PC-3 (cell line): ENCODE measurements around the gene PKNOX2. TPM values are rescaled to one million over a fixed set of nuclear protein-coding genes. Genes with fewer than 3 reads are reported as not detected.

Source experiments
- ATAC-seq: fragments of 200-7000 bp; cut with Tn5 transposase; 2 replicates; pipeline ENCODE4 v1.9.1; 2020; ENCODE audit warnings: mild to moderate bottlenecking, moderate library complexity
- BruUV-seq: library from RNA; stranded (reverse); fragments of 400-500 nt; replicated peaks from 2 replicates; lab custom pipeline; 2021; lab: Mats Ljungman, UMichigan
- CTCF ChIA-PET: fragments of 300-600 bp; sonication (Branson Sonifier 250); formaldehyde crosslinking; loops from one replicate; lab custom pipeline; 2022; ENCODE audit warnings: antibody characterized with exemption; lab: Charles Lee
- POLR2A ChIA-PET: fragments of 300-600 bp; sonication (Branson Sonifier 250); formaldehyde crosslinking; loops from one replicate; lab custom pipeline; 2022; ENCODE audit warnings: antibody characterized with exemption; ENCODE audit not compliant: unreplicated experiment; lab: Charles Lee
- DNase-seq: peaks from one replicate; pipeline ENCODE4 v3.0.0-alpha.2; 2015
- H2AFZ ChIP-seq: fragments of 300-600 bp; sonication (generic); 2 replicates; pipeline ENCODE4 v1.6.0; 2016; ENCODE audit warnings: antibody characterized with exemption, low read length
- H3F3A ChIP-seq: fragments of 300-600 bp; sonication (generic); one replicate; pipeline ENCODE4 v1.6.0; 2017; ENCODE audit warnings: antibody characterized with exemption, low read length, control low read depth, mild to moderate bottlenecking; ENCODE audit not compliant: unreplicated experiment
- H3K27ac ChIP-seq: fragments of 300-600 bp; sonication (generic); 2 replicates; pipeline ENCODE4 v1.5.1; 2016; ENCODE audit warnings: mild to moderate bottlenecking, low read length
- H3K27me3 ChIP-seq: fragments of 300-600 bp; sonication (generic); 2 replicates; pipeline ENCODE4 v1.6.1; 2016; ENCODE audit warnings: low read length, mixed read lengths
- H3K36me3 ChIP-seq: fragments of 300-600 bp; sonication (generic); 2 replicates; pipeline ENCODE4 v1.6.1; 2016; ENCODE audit warnings: low read depth, mixed run types, low read length, mixed read lengths
- H3K4me1 ChIP-seq: fragments of 300-600 bp; sonication (generic); 2 replicates; pipeline ENCODE4 v1.5.1; 2016; ENCODE audit warnings: low read length; ENCODE audit not compliant: insufficient read depth
- H3K4me2 ChIP-seq: fragments of 300-600 bp; sonication (generic); 2 replicates; pipeline ENCODE4 v1.6.0; 2016; ENCODE audit warnings: low read length
- H3K4me3 ChIP-seq: fragments of 300-600 bp; sonication (generic); 2 replicates; pipeline ENCODE4 v1.5.1; 2016; ENCODE audit warnings: mild to moderate bottlenecking, low read length, mixed read lengths
- H3K79me2 ChIP-seq: fragments of 300-600 bp; sonication (generic); 2 replicates; pipeline ENCODE4 v1.6.1; 2017; ENCODE audit warnings: low read length, mixed read lengths
- H3K9ac ChIP-seq: fragments of 300-600 bp; sonication (generic); 2 replicates; pipeline ENCODE4 v1.6.0; 2016; ENCODE audit warnings: mild to moderate bottlenecking, low read length
- H3K9me2 ChIP-seq: fragments of 300-600 bp; sonication (generic); replicated peaks from 2 replicates; pipeline ENCODE4 v1.6.1; 2016; ENCODE audit warnings: mixed run types, low read length, mixed read lengths
- H3K9me3 ChIP-seq: fragments of 300-600 bp; sonication (generic); 2 replicates; pipeline ENCODE4 v1.6.1; 2016; ENCODE audit warnings: low read length, mixed read lengths
- H4K20me1 ChIP-seq: fragments of 300-600 bp; sonication (generic); 2 replicates; pipeline ENCODE4 v1.6.1; 2016; ENCODE audit warnings: low read length, mixed read lengths
- CTCF ChIP-seq: fragments of 300-600 bp; sonication (generic); conservative IDR thresholded peaks from 2 replicates; pipeline ENCODE4 v1.5.1; 2017; ENCODE audit warnings: antibody characterized with exemption, low read depth, mild to moderate bottlenecking, low read length
- EZH2 ChIP-seq: fragments of 300-600 bp; sonication (generic); IDR thresholded peaks from one replicate; pipeline ENCODE4 v1.6.1; 2017; ENCODE audit warnings: antibody characterized with exemption, mild to moderate bottlenecking, low read length; ENCODE audit not compliant: unreplicated experiment
- EZH2phosphoT487 ChIP-seq: fragments of 300-600 bp; sonication (generic); IDR thresholded peaks from 2 replicates; pipeline ENCODE4 v1.6.1; 2018; ENCODE audit warnings: mild to moderate bottlenecking, antibody characterized with exemption, low read length, borderline replicate concordance
- intact Hi-C: fragments of 100-400 bp; cut with micrococcal nuclease; formaldehyde crosslinking; loops from 2 replicates; pipeline ENCODE4 v1.9.0; 2023
- total RNA-seq: library from RNA; depleted of rRNA; stranded (reverse); fragments of >200 nt; gene quantifications from 2 replicates; pipeline ENCODE4 v1.2.3, GENCODE V29; 2014

The PKNOX2 gene
- total RNA-seq, 1 experiment from 2014 or later: not detected

GRCh38 chr11:125193841-125194240 lies 29.3 kb downstream of the PKNOX2 start:
- no peak for ATAC-seq
- no peak for DNase-seq
- Histone ChIP-seq H3K9ac (no peak overlapping the region), H3F3A (no peaks in the 10 kb centered on the region), H2AFZ (no peak overlapping the region), H3K79me2 (no peaks in the 10 kb centered on the region), H3K4me3 (no peak overlapping the region), H3K27me3 (peaks cover 95% of the 10 kb centered on the region), H3K4me2 (no peak overlapping the region), H3K36me3 (no peaks in the 10 kb centered on the region), H3K4me1 (no peaks in the 10 kb centered on the region), H3K9me2 (no peaks in the 10 kb centered on the region), H4K20me1 (no peaks in the 10 kb centered on the region), H3K9me3 (no peaks in the 10 kb centered on the region), H3K27ac (no peak overlapping the region)
- intact Hi-C loops: no loop called here
- POLR2A ChIA-PET: no interaction called here
- BruUV-seq: no TSS peak
- TF ChIP-seq CTCF: no peak
- TF ChIP-seq EZH2phosphoT487: no peak
- TF ChIP-seq EZH2: no peak
- CTCF ChIA-PET: no interaction called here

GRCh38 chr11:125199915-125200314 lies 35.4 kb downstream of the PKNOX2 start:
- DNase-seq: no peak
- Histone ChIP-seq H4K20me1 (no peaks in the 10 kb centered on the region), H3K79me2 (no peaks in the 10 kb centered on the region), H3K9me3 (no peaks in the 10 kb centered on the region), H3K9ac (no peak overlapping the region), H3K27me3 (peaks cover 95% of the 10 kb centered on the region), H3K27ac (no peak overlapping the region), H3K4me1 (no peaks in the 10 kb centered on the region), H3K4me3 (no peak overlapping the region), H3K36me3 (no peaks in the 10 kb centered on the region), H3K9me2 (no peaks in the 10 kb centered on the region), H2AFZ (no peak overlapping the region), H3K4me2 (no peak overlapping the region), H3F3A (no peaks in the 10 kb centered on the region)
- no TSS peak for BruUV-seq
- POLR2A ChIA-PET: no interaction called here
- intact Hi-C loops: no loop called here
- CTCF ChIA-PET: no interaction called here
- TF ChIP-seq EZH2phosphoT487: no peak
- no peak for ATAC-seq

- no peak for TF ChIP-seq EZH2
- TF ChIP-seq CTCF: no peak
- TF ChIP-seq EZH2phosphoT487: no peak
- no peaks in the 10 kb centered on the region for H3K4me1 ChIP-seq
- no peak overlapping the region for H3K4me3 ChIP-seq
- H3K9me3 ChIP-seq: no peaks in the 10 kb centered on the region
- H3K9ac ChIP-seq: no peak overlapping the region
- peaks cover 95% of the 10 kb centered on the region for H3K27me3 ChIP-seq
- intact Hi-C loops: no loop called here
- no peak overlapping the region for H3K4me2 ChIP-seq
- no peaks in the 10 kb centered on the region for H4K20me1 ChIP-seq
- H3K9me2 ChIP-seq: no peaks in the 10 kb centered on the region
- H2AFZ ChIP-seq: no peak overlapping the region
- H3K36me3 ChIP-seq: no peaks in the 10 kb centered on the region
- ChIA-PET POLR2A (no interaction called here), CTCF (no interaction called here)
- no peaks in the 10 kb centered on the region for H3F3A ChIP-seq
- H3K79me2 ChIP-seq: no peaks in the 10 kb centered on the region
- BruUV-seq: no TSS peak
- H3K27ac ChIP-seq: no peak overlapping the region
- ATAC-seq: no peak
- no peak for DNase-seq
These were observed 35.9 kb downstream of the PKNOX2 start for GRCh38 chr11:125200441-125200840.
